GM18517 (cell line): Measurements from ENCODE around the gene DCST1.

Experiments used
- ATAC-seq: cut with Tn5 transposase; IDR thresholded peaks from one replicate; pipeline ENCODE4 v1.9.1; 2021; ENCODE audit warnings: mild to moderate bottlenecking, moderate library complexity; ENCODE audit not compliant: unreplicated experiment

The DCST1 gene

DNA sequence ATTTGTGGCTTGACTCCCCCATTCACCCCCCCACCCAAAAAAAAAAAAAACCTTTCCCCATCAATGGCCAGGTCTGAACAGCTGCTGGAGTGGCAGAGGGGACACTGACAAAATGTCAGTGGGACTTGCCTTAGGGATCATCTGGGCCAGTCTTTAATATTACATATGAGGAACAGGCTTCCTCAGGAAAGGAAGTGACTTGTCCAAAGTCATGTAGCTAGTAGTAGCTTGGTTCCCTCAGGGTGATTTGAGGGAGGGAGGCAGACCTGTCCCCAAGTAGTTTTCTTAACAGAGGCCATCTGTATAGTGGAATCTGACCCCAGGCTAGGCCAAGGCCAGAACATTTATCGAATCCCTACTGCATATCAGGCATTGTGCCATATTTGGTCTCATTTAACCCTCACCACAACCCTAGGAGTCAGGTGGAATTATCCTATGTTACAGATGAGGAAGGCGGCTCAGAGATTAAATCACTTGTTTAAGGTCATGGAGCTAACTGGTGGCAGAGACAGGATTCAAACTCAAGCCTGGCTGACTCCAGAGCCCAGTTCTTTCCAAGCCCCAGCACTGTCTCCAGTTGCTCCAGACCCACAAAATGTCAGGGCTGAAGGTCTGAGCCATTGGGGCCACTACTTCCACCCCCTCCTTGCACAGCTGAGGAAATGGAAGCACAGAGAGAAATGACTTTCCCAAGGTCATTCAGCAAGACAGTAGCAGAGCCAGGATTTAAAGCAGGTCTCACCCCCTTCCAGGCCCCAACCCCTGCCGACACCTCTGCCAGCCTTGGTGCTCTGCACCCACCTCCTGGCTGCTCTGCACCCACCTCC is 20.6 kb upstream of the DCST1 start:
- ATAC-seq, result no peak

DNA sequence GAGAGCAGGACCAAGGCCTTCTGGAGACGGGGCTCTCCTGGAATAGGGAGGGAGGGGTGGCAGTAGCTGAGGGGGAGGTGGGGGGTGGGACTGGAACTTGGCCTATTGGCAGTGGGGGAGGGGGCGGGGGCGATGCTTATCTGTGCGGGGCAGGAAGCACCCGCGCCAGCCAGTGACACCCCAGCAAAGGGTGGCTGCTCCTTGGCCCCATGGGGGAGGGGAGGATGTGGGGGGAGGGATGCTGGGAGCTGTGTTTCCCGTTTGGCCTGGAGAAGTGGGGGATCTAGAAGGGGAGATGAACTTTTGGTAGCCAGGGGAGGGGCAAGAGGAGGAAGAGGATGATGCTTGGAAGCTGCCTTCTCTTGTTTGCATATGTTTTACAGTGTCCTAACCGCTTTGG is 20.0 kb upstream of the DCST1 start:
- ATAC-seq, result no peak

DNA sequence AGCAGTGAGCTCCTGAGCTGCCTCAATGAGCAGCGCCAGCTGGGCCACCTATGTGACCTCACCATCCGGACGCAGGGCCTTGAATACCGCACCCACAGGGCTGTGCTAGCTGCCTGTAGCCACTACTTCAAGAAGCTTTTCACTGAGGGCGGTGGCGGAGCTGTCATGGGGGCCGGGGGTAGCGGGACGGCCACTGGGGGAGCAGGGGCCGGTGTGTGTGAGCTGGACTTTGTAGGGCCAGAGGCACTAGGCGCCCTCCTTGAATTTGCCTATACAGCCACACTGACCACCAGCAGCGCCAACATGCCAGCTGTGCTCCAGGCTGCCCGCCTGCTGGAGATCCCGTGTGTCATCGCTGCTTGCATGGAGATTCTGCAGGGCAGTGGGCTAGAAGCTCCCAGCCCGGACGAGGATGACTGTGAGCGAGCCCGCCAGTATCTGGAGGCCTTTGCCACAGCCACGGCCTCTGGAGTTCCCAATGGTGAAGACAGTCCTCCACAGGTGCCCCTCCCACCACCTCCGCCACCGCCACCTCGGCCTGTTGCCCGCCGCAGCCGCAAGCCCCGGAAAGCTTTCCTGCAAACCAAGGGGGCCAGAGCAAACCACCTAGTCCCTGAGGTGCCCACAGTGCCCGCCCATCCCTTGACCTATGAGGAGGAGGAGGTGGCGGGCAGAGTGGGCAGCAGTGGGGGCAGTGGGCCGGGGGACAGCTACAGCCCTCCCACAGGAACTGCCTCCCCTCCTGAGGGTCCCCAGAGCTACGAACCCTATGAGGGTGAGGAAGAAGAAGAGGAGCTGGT is 18.7 kb upstream of the DCST1 start:
- ATAC-seq, result no peak

DNA sequence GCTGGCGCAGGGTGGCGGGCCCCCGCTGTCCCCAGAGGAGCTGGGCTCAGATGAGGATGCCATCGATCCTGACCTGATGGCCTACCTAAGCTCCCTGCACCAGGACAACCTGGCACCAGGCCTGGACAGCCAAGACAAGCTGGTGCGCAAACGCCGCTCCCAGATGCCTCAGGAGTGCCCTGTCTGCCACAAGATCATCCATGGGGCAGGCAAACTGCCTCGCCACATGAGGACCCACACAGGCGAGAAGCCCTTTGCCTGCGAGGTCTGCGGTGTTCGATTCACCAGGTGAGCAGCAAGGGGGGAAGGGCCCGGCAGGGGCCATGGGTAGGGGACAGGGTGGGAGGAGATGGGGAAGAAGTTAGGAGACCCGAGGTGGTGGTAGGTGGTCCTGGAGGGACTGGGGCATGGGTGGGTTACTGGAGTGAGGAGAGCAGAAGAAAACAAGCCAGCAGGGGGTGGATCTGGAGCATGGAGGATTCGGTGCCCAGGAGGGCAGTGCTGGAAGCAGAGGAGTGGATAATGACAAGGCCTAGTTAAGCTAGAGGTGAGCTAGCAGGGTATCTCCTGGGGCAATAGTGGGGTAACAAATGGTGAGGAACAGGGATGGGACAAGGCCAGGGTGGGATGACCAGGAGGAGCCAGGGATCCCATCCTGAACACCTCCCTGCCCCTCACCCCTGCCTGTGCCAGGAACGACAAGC is 17.9 kb upstream of the DCST1 start:
- no peak for ATAC-seq

DNA sequence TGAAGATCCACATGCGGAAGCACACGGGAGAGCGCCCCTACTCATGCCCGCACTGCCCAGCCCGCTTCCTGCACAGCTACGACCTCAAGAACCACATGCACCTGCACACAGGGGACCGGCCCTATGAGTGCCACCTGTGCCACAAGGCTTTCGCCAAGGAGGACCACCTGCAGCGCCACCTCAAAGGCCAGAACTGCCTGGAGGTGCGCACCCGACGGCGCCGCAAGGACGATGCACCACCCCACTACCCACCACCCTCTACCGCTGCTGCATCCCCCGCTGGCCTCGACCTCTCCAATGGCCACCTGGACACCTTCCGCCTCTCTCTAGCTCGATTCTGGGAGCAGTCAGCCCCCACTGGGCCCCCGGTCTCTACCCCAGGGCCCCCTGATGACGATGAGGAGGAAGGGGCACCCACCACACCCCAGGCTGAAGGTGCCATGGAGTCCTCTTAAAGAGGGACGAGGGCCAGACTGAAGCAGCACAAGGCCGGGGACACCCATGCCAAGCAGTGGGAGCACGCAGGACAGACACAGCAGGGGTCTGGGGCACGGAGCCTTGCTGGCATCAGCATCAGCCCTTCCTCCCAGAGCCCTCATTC is 17.3 kb upstream of the DCST1 start:
- ATAC-seq, result no peak

DNA sequence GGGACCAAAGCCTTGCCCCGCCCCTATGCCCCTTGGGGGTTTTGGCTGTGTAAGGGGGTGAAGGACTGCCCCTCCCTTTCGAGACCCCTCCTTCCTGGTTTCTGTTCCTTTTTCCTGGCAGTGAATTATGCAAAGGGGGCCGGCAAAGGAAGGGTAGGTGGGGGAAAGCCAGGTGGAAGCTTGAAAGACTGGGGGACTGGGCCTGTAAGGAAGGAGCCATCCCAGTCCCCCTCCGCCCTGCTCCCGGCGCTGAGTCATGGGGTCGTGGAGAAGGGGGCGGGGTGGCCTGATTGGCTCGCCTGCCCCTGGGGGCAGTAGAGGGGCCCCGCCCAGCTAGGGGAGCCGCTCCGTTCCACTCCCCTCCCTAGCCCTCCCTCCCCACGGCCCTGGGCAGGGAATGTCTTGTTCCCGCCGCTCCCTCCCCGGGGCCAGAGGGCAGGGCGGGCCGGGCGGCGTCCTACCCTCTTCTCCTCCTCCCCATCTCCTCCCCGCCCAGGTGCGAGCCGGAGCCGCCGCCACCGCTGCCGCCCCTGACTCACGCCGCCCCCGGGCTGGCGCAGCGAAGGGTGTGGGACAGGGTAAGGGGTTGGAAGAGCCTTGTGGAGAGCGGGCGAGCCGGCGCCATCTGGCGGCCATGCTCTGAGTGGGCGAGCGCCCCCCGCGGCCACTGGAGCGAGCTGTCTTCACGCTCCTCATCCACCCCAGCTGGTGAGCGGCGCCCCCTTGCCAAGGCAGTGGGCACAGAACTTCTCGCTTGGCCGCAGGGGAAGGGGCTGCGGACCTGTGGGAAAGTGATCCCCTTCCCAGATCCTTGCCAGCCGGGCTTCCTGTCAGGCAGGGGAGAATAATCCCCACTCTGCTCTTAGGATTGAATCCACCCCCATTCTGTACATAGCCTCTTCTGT is 16.3 kb upstream of the DCST1 start:
- ATAC-seq, result peak; percentile 83

DNA sequence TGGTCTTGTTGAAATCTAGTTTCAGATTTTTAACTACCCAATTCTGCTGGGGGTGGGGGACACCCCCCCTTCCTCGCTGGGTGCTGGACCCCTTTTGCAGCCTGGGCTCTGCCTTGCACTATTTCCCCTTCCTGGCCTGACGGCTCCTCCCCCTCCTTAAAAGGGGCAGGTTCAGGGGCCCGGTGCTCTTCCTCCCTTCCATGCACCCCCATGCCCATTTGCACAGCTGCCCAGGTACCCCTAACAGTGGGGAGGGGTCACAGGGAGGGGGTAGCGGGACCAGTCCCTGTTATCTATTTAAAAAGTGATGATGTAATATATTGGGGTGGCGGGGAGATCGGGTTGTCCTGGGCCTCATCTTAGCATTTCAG is 15.7 kb upstream of the DCST1 start:
- no peak for ATAC-seq

DNA sequence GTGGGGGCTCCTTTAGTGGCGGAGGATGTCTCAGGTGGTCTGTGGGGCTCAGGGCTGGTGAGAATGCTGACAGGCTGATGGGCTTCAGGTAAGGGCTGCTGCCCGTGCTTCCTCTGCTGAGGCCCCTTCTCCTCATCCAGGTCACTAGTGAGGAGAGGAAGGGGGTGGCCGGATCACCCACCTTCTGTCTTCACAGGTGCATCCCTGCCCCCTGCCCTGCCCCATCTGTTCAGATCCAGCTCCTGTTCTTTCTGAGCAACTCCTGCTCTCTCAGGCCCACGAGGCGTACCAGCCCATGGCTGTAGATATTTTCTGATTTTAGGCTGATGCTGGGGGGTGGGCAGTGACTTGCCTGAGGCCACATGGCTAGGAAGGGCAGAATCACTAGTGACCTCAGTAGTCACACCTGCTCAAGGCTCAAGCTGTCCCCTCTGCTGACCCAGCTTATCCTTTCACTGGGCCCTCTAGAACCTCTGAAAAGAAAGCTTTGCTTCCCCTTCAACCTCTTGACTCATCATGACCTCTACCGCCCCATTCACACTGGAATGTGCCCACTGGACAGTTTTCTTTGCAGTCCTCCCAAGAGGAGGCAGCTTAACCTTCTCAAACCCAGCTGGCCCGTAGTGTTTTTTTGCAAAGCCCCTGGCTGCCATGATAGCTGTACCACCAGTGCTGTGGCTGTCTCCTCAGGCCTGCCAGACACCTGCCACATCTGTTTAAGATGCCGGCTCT is 14.8 kb upstream of the DCST1 start:
- ATAC-seq, result no peak

DNA sequence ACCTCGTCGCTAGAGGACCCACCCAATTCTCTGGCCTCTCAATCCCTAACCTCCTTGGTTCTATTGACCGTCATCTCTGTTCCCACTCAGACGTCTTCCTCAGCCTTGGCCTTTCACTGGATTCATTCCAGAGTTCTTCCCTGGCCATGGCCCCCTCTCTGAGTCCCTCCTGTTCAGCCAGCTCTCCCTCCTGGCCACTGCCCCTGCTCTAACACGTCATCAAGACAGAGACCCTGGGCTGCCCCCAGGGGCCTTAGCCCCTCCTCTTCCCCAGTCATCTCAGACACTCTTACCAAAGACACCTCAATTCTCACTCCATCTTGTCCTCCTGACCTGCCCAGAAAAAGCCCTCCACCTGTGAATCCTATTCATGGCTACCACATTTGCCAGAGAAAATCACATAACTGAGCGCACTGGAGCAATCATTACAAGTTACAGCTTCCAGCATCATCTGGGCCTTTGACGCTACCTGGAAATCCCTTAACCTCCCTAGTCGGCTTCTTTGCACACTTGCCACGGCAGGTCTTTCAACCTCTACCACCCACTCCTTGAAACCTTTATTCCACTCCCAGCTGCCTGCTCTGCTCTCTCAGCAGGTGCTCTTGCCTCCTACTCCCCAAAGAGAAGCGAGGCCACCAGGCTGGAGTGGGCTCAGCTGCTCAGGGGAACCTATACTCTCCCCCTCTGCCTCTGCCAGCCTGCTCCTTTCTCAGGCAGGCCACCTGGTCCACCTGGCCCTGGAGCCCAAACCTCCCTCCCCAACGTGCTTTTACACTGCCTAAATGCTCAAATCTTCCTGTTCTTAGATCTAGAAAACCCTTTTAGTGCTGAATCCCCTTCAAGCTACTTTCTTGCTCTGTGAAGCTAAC is 14.0 kb upstream of the DCST1 start:
- ATAC-seq, result no peak

DNA sequence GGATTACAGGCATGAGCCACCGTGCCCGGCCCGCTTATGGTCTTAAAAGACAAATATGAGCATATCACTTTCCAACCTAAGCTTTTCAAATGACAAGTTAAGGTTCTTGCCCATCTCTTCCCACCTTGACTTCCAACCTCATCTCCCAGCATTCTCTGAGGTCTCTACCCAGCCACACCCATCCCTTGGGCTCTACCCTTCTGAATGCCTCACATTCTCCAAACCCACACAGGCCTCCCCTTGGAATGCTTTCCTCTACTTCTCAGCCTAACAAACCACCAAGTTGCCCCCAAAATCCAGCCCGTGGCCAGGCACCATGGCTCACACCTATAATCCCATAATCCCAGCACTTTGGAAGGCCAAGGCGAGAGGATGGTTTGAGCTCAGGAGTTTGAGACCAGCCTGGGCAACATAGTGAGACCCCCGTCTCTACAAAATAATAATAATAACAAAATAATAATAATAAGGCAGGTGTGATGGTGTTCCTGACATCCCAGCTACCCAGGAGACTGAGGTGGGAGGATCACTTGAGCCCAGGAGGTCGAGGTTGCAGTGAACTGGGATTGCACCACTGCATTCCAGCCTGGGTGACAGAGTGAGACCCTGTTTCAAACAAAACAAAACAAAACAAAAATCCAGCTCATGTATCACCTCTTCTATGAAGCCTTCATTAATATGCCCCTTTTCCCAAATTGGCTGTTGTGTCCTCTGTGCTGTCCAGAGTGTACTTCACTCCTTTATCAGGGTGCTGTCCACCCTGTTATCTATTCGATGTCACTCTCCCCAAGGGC is 11.3 kb upstream of the DCST1 start:
- no peak for ATAC-seq

DNA sequence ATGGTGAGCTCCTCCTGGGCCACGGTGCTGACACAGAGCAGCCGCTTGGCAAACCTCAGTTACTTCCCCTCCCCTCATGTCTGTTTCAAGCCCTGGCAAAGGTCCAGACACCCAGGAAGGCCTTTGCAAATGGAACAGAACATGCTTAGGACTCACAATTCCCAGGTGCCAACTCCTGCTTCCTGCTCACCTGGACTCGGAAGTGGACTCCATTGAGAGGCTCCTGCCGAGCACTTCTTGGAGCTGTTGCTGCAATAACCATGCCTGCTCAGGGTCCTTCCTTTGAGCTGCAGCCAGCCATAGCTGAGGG is 10.7 kb upstream of the DCST1 start:
- ATAC-seq, result no peak

DNA sequence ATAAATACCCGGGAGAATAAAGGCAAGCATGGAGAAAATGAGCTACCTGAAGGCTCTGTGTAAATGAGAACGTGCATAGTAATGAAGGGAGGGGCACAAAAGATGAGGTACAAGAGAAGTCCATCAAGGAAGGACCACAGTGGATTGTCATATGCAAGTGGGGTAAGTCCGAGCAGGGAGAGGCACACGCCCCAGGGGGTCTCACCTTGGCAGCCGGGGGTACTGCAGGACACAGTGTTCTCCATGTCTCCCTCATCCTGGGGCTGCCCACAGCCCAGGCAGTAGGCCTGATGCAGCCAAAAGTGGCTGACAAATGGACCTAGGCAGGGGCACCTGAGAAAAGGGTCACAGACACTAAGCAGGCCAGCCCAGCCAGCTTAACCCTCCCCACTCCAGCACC is 10.0 kb upstream of the DCST1 start:
- ATAC-seq, result no peak

DNA sequence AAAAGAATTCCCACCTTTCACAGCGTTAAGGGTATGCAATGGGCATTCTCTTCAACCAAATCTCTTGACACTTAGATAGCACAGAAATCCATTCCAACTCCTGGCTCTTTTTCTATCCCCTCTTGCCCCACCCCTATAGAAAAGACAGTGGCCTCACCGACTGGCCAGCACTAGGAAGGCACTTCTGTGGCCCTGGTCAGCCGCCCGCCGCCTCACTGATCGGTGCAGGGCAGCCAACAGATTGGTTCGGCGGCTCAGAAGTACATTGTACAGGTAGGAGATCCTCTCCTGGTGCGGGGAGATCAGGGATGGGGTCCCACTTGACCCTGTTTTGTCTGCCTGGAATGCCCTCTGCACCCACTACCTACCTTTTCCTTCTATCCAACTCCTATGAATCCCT is 9.3 kb upstream of the DCST1 start:
- no peak for ATAC-seq

DNA sequence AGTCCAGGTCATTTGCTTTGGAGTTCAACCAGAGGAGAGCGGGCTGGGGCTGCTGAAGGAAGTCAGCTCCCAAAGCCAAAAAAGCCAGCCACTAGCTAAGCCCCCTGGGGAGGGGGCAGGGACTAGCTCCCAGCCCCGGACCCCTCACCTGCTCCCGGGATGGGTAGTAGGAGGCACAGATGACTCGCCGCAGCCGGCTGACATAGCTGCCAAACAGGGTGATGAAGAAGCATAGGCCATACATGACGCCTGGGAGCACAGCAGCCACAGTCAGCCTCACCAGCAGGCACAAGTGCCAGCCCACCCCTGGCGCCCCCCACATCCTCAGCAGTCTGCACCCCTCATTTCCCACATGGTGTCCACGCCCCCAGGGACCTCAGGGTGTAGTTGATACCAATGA is 7.5 kb upstream of the DCST1 start:
- ATAC-seq, result no peak

DNA sequence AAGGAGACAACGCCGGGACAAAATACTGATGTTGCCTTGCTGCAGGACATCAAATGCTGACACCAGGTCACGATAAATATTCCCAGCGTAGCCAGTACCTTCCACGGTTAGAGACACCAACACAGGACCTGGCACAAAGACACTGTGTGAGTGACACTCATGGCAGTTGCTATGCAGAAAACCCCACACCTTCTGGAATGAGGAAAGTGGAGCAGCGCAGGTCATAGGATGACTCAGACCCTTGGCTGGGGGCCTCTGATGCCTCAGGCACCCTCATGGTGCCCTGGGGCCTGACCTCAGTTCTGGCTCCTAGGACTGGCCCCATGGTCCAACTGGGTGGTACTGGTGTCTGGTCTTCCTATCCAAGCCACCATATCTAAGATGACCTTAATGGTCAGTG is 7.0 kb upstream of the DCST1 start:
- no peak for ATAC-seq

DNA sequence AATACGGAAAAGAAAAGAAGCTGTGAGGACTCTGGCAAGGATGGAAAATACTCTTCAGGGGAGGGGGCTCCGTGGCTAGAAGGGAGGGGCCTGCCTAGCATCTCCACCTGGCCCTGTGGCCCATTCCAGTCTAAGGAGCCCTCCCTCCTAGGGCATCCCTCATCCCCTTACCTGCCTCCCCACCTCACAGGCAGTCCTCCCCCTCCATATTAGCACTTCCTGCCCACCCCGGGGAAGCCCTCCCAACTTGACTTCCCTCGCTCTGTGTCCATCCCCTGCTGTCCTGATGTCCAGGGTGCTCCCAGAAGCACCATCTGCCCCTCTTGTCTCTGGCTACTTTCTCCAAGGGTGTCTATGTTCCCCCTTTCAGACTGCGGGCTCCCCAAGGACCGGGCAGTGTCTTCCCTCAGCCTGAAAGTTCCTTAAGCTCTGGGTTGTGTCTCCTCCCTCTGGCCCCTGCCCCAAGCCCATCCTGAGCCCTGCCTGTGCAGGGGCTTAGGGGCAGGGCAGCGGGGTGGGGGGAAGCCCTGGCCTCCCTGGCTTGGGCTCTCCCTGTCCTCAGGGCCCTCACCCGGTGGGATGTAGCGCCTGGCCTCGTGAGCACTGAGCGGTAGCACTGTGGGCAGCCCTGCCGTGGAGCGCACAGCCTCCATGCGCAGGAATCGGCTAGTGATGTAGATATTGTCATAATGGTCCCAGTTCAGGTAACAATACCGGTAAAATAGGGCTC is 3.9 kb upstream of the DCST1 start:
- no peak for ATAC-seq

DNA sequence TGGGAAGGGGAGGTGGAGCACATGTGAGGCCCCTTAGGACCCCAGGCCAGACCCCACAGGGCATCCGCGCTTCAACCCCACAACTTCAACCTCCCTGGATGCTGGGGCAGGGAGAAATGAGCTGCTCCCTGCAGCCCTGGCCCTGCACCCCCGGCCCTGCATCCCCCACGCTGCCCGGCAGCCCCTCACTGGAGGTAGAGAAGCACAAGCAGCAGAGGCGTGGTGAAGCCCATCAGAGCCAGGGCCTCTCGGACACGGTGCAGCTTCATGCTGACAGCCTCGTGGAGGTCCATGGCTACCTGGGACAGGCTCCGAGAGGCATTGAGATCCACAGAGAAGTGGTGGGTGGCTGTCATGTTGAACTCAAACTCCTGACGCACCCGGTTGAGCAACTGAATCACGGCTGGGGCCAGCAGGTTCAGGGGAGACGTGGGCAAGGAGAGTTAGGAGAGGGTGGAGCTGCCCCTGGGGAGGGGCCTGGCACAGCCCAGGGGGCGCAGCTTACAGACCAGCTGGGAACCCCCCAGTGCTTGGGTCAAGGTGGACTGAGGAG is 3.3 kb upstream of the DCST1 start:
- ATAC-seq, result no peak
